Vagina (tissue), 2 donors: ENCODE measurements around the gene PPP1R14B. TPM values are rescaled to one million over a fixed set of nuclear protein-coding genes. Genes with fewer than 3 reads are reported as not detected.

Experiments
- DNase-seq, 2 donors: peaks; one replicate each; pipeline ENCODE4 v3.0.0-alpha.2; 2017; ENCODE audit errors: extremely low spot score in 2 of 2
- H3K27ac ChIP-seq: fragments of 200-600 bp; sonication (generic); one replicate; pipeline ENCODE4 v1.5.1; 2019
- H3K27me3 ChIP-seq: fragments of 200-600 bp; sonication (generic); one replicate; pipeline ENCODE4 v1.5.1; 2019
- H3K36me3 ChIP-seq, 2 donors: fragments of 200-600 bp; sonication (generic); one replicate each; pipeline ENCODE4 v1.5.1; 2017 to 2019
- H3K4me1 ChIP-seq: fragments of 200-600 bp; sonication (generic); one replicate; pipeline ENCODE4 v1.5.1; 2019
- H3K4me3 ChIP-seq, 2 donors: fragments of 200-600 bp; sonication (generic); 1 replicate in 1 of 2; 2 replicates in 1 of 2; pipeline ENCODE4 v1.5.1; 2016 to 2019
- H3K9me3 ChIP-seq: fragments of 200-600 bp; sonication (generic); one replicate; pipeline ENCODE4 v1.5.1; 2019
- POLR2A ChIP-seq, 2 donors: fragments of 450-650 bp; IDR thresholded peaks; one replicate each; pipeline ENCODE4 v1.6.1; 2017; ENCODE audit warnings: antibody characterized with exemption in 2 of 2, mild to moderate bottlenecking in 2 of 2, moderate library complexity in 2 of 2
- POLR2AphosphoS5 ChIP-seq, 2 donors: sonication (generic); formaldehyde crosslinking; IDR thresholded peaks; one replicate each; pipeline ENCODE4 v1.9.0; 2017; ENCODE audit warnings: antibody characterized with exemption in 2 of 2, mild to moderate bottlenecking in 2 of 2, low read depth in 1 of 2; ENCODE audit not compliant: insufficient read depth in 1 of 2
- intact Hi-C: fragments of 100-400 bp; cut with DNase I; formaldehyde crosslinking; loops from one replicate; pipeline ENCODE4 v1.15.1; 2023
- total RNA-seq: library from RNA; depleted of rRNA; stranded (reverse); fragments of >200 nt; gene quantifications from one replicate; pipeline ENCODE4 v1.2.3, GENCODE V29; 2016
- TF ChIP-seq, protein P1 (sequence below), 3 experiments: fragments of 450-650 bp in 2 of 3; fragments of 200-600 bp in 1 of 3; sonication (generic) in 1 of 3; IDR thresholded peaks; one replicate each; pipeline ENCODE4 v1.5.1; 2017 to 2019; ENCODE audit warnings: antibody characterized with exemption in 3 of 3, mild to moderate bottlenecking in 2 of 3, moderate library complexity in 2 of 3

The PPP1R14B gene
- total RNA-seq, 1 donor from 2014 or later: 85.2 TPM

DNA sequence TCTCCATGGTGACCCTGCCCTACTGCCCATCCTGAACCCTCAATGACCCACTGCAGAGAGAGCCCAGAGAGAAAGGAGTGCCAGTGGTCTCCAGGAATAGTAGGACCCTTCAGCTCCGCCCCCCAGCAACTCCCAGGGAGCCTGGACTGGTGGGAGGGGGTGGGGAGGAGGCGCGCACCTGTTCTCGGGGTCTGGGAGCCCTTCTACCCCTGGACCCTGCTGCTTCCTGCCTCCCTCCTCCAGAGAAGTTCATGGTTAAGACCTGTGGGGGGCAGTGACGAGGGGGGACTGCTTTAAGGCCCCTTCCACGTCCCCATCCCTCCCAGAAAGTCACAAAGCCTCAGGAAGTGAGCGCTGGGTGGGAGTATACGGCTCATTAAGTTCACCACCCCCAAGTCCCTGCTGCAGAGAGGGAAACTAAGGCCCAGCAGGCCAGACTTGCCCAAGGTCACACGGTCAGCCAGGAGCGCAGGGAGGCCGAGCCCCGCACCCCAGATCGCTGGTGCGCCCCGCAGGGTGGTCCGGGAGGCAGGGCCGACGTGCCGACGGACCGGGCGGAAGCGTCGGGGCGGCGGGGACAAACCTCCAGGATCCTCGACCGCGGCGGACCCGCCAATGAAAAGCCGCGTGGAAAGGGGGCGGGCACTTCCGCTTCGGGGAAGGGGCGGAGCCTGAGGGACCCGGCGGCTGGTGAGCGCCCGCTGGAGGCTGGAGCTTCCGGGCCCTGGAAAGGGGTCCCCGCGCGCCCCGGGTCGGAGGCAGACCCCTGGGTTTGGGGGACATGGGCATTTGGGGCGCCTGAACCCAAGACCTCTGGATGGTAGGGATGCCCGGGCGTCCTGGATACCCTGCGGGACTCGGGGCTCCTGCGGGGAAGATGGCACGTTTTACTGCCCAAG is 20.9 kb downstream of the PPP1R14B start, which contains the start of the genes NUDT22 and TRPT1:
NUDT22 (plus strand) TSS at position 667 of the 899 bp plus-strand sequence. CDS start 379 bp downstream, outside the sequence.
TRPT1 (minus strand) TSS at position 579 of the 899 bp plus-strand sequence; CDS start at position 253, 326 bp downstream.
- intact Hi-C loops: no loop called here
- H3K27me3 ChIP-seq: no peaks in the 10 kb centered on the region
- no peaks in the 10 kb centered on the region for H3K9me3 ChIP-seq
- DNase-seq: peak in 1 of 2 donors; percentile 92
- H3K27ac ChIP-seq: peak within 1 kb of the TSS; percentile 81
- no peaks in the 10 kb centered on the region for H3K36me3 ChIP-seq
- TF ChIP-seq, protein P1, sequence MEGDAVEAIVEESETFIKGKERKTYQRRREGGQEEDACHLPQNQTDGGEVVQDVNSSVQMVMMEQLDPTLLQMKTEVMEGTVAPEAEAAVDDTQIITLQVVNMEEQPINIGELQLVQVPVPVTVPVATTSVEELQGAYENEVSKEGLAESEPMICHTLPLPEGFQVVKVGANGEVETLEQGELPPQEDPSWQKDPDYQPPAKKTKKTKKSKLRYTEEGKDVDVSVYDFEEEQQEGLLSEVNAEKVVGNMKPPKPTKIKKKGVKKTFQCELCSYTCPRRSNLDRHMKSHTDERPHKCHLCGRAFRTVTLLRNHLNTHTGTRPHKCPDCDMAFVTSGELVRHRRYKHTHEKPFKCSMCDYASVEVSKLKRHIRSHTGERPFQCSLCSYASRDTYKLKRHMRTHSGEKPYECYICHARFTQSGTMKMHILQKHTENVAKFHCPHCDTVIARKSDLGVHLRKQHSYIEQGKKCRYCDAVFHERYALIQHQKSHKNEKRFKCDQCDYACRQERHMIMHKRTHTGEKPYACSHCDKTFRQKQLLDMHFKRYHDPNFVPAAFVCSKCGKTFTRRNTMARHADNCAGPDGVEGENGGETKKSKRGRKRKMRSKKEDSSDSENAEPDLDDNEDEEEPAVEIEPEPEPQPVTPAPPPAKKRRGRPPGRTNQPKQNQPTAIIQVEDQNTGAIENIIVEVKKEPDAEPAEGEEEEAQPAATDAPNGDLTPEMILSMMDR (IDR thresholded peaks at IDR 0.05): no peak
- TF ChIP-seq POLR2AphosphoS5 (IDR thresholded peaks at IDR 0.05; ENCODE audit: insufficient read depth in 1 of 2, low read depth in 1 of 2) (peak; percentile 84 to 97), POLR2A (IDR thresholded peaks at IDR 0.05) (peak in 1 of 2 donors; percentile 88)
- H3K4me1 ChIP-seq: peaks cover 55% of the 10 kb centered on the region
- peak within 1 kb of the TSS; percentile 78 to 97 for H3K4me3 ChIP-seq

DNA sequence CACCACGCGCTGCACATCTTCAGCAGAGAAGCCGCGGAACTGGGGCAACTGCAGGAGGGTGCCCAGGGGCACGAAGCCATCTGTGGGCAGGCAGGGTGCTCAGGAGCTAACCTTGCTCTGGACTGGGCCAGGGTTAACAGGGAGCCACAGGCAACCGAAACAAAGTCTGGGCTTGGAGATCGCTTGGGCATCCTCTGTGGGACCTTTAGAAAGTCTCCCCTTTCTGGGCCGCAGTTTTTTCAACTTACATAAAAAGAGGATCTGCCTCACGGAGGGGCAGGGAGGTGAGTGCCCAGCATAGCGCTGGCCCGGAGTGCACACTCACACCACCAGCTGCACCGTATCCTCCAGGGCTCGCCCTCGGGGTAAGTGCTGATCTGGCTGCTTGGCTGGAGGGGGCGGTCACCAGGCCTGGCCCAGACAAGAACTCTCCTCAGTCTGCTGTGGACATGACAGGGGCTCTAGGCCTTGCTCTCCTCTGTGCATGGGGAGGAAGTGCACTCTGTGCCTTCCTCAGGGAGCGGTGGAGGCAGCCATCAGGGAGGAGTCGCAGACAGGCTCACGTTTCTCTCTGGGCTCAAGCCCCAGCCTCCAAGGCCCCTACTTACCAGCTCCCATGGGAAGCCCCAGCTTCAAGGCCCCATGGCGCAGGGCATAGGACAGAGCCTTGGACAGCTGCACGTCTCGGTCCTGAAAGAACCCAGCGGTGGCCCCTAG is 21.7 kb downstream of the PPP1R14B start:
- TF ChIP-seq POLR2A (IDR thresholded peaks at IDR 0.05): no peak
- TF ChIP-seq, protein P1 (IDR thresholded peaks at IDR 0.05): no peak
- TF ChIP-seq POLR2AphosphoS5 (IDR thresholded peaks at IDR 0.05; ENCODE audit: insufficient read depth in 1 of 2, low read depth in 1 of 2): no peak
- no peaks in the 10 kb centered on the region for H3K9me3 ChIP-seq
- no peak for DNase-seq

DNA sequence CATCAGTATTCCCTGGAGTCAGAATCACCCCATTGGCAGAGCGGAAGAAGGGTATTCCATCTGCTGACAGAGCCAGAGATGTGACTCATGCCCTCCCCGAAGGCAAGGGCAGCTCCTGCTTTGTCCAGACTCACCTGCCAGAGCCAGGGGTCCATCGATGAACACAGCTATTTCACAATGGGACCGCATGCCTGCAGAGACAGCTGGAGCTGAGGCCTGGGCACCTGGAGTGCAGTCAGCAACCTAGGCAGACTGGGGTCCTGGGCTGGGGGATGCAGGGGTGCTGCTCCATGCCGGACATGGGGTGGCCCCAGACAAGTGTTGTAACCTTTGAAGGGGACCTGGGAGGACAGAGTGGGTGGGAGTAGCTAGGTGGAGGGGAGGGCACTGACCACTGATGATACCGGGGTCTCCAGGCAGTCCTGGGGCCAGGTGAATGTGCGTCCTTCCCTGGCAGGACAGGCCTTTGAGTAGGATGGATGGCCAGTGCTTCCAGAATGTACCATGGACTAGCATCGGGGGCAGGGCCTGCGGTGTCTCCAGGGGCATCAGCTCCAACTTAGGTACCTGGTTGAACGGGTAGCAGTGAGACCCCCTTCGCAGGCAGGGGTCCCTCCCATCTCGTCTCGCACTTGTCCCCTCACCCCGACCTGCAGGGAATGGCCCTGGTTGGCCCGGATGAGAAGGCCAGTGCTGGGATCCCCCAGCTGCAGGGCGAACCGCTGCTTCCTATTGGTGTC is 22.4 kb downstream of the PPP1R14B start:
- intact Hi-C loops: no loop called here
- no peaks in the 10 kb centered on the region for H3K36me3 ChIP-seq
- DNase-seq: no peak
- no peaks in the 10 kb centered on the region for H3K9me3 ChIP-seq
- H3K27me3 ChIP-seq: no peaks in the 10 kb centered on the region
- H3K4me1 ChIP-seq: peaks cover 44% of the 10 kb centered on the region
- H3K27ac ChIP-seq: no peak overlapping the region
- TF ChIP-seq POLR2A (IDR thresholded peaks at IDR 0.05) (no peak), POLR2AphosphoS5 (IDR thresholded peaks at IDR 0.05; ENCODE audit: insufficient read depth in 1 of 2, low read depth in 1 of 2) (no peak)
- TF ChIP-seq, protein P1 (IDR thresholded peaks at IDR 0.05): no peak
- no peak overlapping the region for H3K4me3 ChIP-seq

More for the DNA sequence above, 21.7 kb downstream of the PPP1R14B start:
- Histone ChIP-seq H3K4me3 (peak overlapping the region; percentile 78 to 97), H3K27ac (peak overlapping the region; percentile 81), H3K4me1 (peaks cover 52% of the 10 kb centered on the region), H3K36me3 (no peaks in the 10 kb centered on the region), H3K27me3 (no peaks in the 10 kb centered on the region)
- intact Hi-C loops: no loop called here

DNA sequence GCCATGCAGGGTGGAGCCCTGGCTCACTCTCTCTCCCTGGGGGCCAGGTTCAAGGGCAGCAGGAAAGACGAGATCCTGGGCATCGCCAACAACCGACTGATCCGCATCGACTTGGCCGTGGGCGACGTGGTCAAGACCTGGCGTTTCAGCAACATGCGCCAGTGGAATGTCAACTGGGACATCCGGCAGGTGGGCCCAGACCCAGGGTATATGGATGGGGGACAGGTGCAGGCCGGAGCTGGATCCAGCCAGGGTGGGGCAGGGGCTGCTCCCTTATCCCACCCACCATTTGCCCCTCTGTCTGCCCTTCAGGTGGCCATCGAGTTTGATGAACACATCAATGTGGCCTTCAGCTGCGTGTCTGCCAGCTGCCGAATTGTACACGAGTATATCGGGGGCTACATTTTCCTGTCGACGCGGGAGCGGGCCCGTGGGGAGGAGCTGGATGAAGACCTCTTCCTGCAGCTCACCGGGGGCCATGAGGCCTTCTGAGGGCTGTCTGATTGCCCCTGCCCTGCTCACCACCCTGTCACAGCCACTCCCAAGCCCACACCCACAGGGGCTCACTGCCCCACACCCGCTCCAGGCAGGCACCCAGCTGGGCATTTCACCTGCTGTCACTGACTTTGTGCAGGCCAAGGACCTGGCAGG is 23.6 kb downstream of the PPP1R14B start:
- Histone ChIP-seq H3K9me3 (no peaks in the 10 kb centered on the region), H3K4me1 (peaks cover 39% of the 10 kb centered on the region), H3K27me3 (no peaks in the 10 kb centered on the region), H3K4me3 (no peak overlapping the region), H3K36me3 (no peaks in the 10 kb centered on the region), H3K27ac (no peak overlapping the region)
- no peak for DNase-seq
- TF ChIP-seq POLR2AphosphoS5 (IDR thresholded peaks at IDR 0.05; ENCODE audit: insufficient read depth in 1 of 2, low read depth in 1 of 2) (no peak), POLR2A (IDR thresholded peaks at IDR 0.05) (no peak)
- TF ChIP-seq, protein P1 (IDR thresholded peaks at IDR 0.05): no peak
- intact Hi-C loops: no loop called here
